Loucy (cell line): Measurements from ENCODE around the gene DLL4.
A peak's percentile ranks its signal among the peaks of the same experiment; 100 is the strongest.

Experiments
- H2AFZ ChIP-seq: fragments of 200-600 bp; sonication (generic); 2 replicates; pipeline ENCODE4 v1.6.0; 2016; ENCODE audit warnings: antibody characterized with exemption, mild to moderate bottlenecking, low read length, moderate library complexity
- H3F3A ChIP-seq: fragments of 200-600 bp; 2 replicates; pipeline ENCODE4 v1.6.0; 2016; ENCODE audit warnings: antibody characterized with exemption, low read depth, mild to moderate bottlenecking
- H3K27me3 ChIP-seq: fragments of 200-600 bp; sonication (generic); 2 replicates; pipeline ENCODE4 v1.6.1; 2014; ENCODE audit warnings: low read length, mild to moderate bottlenecking; ENCODE audit not compliant: insufficient read depth, poor library complexity, severe bottlenecking
- H3K36me3 ChIP-seq: fragments of 200-600 bp; sonication (generic); 2 replicates; pipeline ENCODE4 v1.6.1; 2016; ENCODE audit warnings: low read length; ENCODE audit not compliant: insufficient read depth
- H3K4me1 ChIP-seq: fragments of 200-600 bp; sonication (generic); 2 replicates; pipeline ENCODE4 v1.5.1; 2014; ENCODE audit warnings: low read length, mild to moderate bottlenecking; ENCODE audit not compliant: insufficient read depth, poor library complexity, severe bottlenecking
- H3K4me2 ChIP-seq: fragments of 200-600 bp; sonication (generic); 2 replicates; pipeline ENCODE4 v1.6.0; 2014; ENCODE audit warnings: antibody characterized with exemption, low read length, low read depth, mild to moderate bottlenecking; ENCODE audit not compliant: poor library complexity, severe bottlenecking
- H3K4me3 ChIP-seq: fragments of 200-600 bp; sonication (generic); 2 replicates; pipeline ENCODE4 v1.5.1; 2014; ENCODE audit warnings: low read length, mild to moderate bottlenecking, mixed read lengths; ENCODE audit not compliant: poor library complexity, severe bottlenecking
- H3K79me2 ChIP-seq: fragments of 200-600 bp; sonication (generic); 2 replicates; pipeline ENCODE4 v1.6.1; 2014; ENCODE audit warnings: low read length; ENCODE audit not compliant: insufficient read depth
- H3K9ac ChIP-seq: fragments of 200-600 bp; sonication (generic); 2 replicates; pipeline ENCODE4 v1.6.0; 2014; ENCODE audit warnings: mild to moderate bottlenecking, low read depth, low read length, moderate library complexity; ENCODE audit not compliant: poor library complexity, severe bottlenecking
- H3K9me2 ChIP-seq: fragments of 200-600 bp; sonication (generic); replicated peaks from 2 replicates; pipeline ENCODE4 v1.6.1; 2016; ENCODE audit warnings: low read depth, low read length, mixed read lengths
- H3K9me3 ChIP-seq: fragments of 200-600 bp; sonication (generic); 2 replicates; pipeline ENCODE4 v1.6.1; 2014; ENCODE audit warnings: mild to moderate bottlenecking, antibody characterized with exemption, low read length, low read depth; ENCODE audit not compliant: insufficient read depth
- H4K20me1 ChIP-seq: fragments of 200-600 bp; sonication (generic); 2 replicates; pipeline ENCODE4 v1.6.0; 2014; ENCODE audit warnings: antibody characterized with exemption, low read length, mild to moderate bottlenecking; ENCODE audit not compliant: insufficient read depth, poor library complexity, severe bottlenecking
- EZH2phosphoT487 ChIP-seq: fragments of 200-600 bp; IDR thresholded peaks from 2 replicates; pipeline ENCODE4 v1.6.1; 2018; ENCODE audit warnings: antibody characterized with exemption, mild to moderate bottlenecking, moderate library complexity, borderline replicate concordance
- TF ChIP-seq, protein P1 (sequence below): fragments of 200-600 bp; sonication (generic); conservative IDR thresholded peaks from 2 replicates; pipeline ENCODE4 v1.5.1; 2014; ENCODE audit warnings: mild to moderate bottlenecking, antibody characterized with exemption, low read length

DLL4 gene

DNA sequence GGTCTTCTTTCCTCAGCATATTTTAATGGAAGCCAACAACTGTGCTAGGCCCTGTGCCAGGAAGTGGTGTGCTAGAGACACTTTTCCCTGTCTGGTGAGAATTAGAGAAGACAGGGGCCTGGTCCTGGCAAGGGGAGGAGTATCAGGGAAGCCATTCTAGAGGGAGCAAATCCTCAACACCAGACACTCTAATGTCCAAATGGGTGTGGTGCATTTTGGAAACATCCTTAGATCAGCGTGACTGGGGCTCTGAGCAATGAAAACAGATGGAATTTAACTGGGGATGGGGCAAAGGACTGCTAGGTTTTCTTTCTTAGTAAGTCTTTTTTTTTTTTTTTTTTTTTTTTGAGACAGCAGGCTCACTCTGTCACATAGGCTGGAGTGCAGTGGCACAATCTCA, 42.6 kb upstream of the DLL4 start:
- H3K4me3 ChIP-seq: no peak overlapping the region
- H3K27me3 ChIP-seq: no peaks in the 10 kb centered on the region
- no peaks in the 10 kb centered on the region for H3K36me3 ChIP-seq
- no peak overlapping the region for H3K4me2 ChIP-seq
- peaks cover 5% of the 10 kb centered on the region for H3K4me1 ChIP-seq
- H4K20me1 ChIP-seq: no peaks in the 10 kb centered on the region
- H3F3A ChIP-seq: no peaks in the 10 kb centered on the region
- no peak overlapping the region for H3K9ac ChIP-seq
- TF ChIP-seq EZH2phosphoT487: no peak
- TF ChIP-seq, protein P1, sequence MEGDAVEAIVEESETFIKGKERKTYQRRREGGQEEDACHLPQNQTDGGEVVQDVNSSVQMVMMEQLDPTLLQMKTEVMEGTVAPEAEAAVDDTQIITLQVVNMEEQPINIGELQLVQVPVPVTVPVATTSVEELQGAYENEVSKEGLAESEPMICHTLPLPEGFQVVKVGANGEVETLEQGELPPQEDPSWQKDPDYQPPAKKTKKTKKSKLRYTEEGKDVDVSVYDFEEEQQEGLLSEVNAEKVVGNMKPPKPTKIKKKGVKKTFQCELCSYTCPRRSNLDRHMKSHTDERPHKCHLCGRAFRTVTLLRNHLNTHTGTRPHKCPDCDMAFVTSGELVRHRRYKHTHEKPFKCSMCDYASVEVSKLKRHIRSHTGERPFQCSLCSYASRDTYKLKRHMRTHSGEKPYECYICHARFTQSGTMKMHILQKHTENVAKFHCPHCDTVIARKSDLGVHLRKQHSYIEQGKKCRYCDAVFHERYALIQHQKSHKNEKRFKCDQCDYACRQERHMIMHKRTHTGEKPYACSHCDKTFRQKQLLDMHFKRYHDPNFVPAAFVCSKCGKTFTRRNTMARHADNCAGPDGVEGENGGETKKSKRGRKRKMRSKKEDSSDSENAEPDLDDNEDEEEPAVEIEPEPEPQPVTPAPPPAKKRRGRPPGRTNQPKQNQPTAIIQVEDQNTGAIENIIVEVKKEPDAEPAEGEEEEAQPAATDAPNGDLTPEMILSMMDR: no peak
- H3K9me2 ChIP-seq: no peaks in the 10 kb centered on the region
- no peaks in the 10 kb centered on the region for H3K79me2 ChIP-seq
- H2AFZ ChIP-seq: no peak overlapping the region
- H3K9me3 ChIP-seq: no peaks in the 10 kb centered on the region

DNA sequence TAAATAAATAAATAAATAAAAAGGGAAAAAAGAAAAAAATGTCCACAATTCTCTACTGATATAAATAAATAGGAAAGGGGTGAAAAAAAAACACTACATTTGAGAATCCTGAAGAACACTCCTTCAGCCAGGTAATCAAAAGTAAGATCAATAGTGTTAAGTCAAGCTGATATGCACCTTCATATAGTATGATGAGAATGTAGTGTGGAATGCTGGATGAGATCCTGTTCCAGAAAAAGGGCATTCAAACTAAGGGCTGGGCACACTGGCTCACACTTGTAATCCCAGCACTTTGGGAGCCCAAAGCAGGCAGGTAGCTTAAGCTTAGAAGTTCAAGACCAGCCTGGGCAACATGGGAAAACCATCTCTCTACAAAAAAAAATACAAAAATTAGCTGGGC, 40.0 kb upstream of the DLL4 start:
- H3K4me2 ChIP-seq: no peak overlapping the region
- H2AFZ ChIP-seq: no peak overlapping the region
- no peak overlapping the region for H3K4me3 ChIP-seq
- no peaks in the 10 kb centered on the region for H3K36me3 ChIP-seq
- no peaks in the 10 kb centered on the region for H4K20me1 ChIP-seq
- no peaks in the 10 kb centered on the region for H3K9me3 ChIP-seq
- TF ChIP-seq, protein P1: no peak
- TF ChIP-seq EZH2phosphoT487: no peak
- H3K27me3 ChIP-seq: no peaks in the 10 kb centered on the region
- no peaks in the 10 kb centered on the region for H3F3A ChIP-seq
- no peaks in the 10 kb centered on the region for H3K79me2 ChIP-seq
- H3K9me2 ChIP-seq: no peaks in the 10 kb centered on the region
- H3K9ac ChIP-seq: no peak overlapping the region
- H3K4me1 ChIP-seq: peaks cover 5% of the 10 kb centered on the region

DNA sequence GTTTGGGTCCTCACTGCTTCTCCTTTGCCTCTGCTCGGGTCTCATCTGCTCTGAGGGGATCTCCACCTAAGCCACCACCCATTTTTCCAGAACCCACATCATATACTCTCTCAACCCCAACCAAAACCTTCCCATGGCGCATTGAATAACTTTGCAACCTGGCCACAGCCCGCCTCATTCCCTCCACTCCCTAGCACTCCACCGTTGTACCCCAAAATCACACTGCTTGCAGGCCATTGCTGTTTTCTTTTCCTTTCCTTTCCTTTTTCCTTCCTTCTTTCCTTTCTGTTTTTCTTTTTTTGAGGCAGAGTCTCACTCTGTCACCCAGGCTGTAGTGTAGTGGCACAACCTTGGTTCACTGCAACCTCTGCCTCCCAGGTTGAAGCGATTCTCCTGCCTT, 38.0 kb upstream of the DLL4 start:
- peaks cover 19% of the 10 kb centered on the region for H3K79me2 ChIP-seq
- H3K4me2 ChIP-seq: no peak overlapping the region
- no peaks in the 10 kb centered on the region for H3K9me2 ChIP-seq
- TF ChIP-seq EZH2phosphoT487: no peak
- TF ChIP-seq, protein P1: no peak
- no peak overlapping the region for H3K4me3 ChIP-seq
- peak overlapping the region; percentile 91; the same call in 1 of the 2 replicates for H2AFZ ChIP-seq
- no peaks in the 10 kb centered on the region for H3K27me3 ChIP-seq
- H3K9me3 ChIP-seq: no peaks in the 10 kb centered on the region
- no peaks in the 10 kb centered on the region for H3K36me3 ChIP-seq
- H3K4me1 ChIP-seq: peaks cover 11% of the 10 kb centered on the region
- H3K9ac ChIP-seq: no peak overlapping the region
- peaks cover 9% of the 10 kb centered on the region for H4K20me1 ChIP-seq
- H3F3A ChIP-seq: no peaks in the 10 kb centered on the region
